Stimulated activated CD8-positive, alpha-beta memory T cell treated with anti-CD3 and anti-CD28 coated beads, Interleukin-12 subunit alpha, Interleukin-12 subunit beta, amount 100 ng/mL, for 4 hours (primary cell): ENCODE data around the gene TBC1D24.

Source experiments
- DNase-seq: peaks from one replicate; pipeline ENCODE4 v3.0.0-alpha.2; 2020; ENCODE audit warnings: low read depth

TBC1D24 gene

DNA sequence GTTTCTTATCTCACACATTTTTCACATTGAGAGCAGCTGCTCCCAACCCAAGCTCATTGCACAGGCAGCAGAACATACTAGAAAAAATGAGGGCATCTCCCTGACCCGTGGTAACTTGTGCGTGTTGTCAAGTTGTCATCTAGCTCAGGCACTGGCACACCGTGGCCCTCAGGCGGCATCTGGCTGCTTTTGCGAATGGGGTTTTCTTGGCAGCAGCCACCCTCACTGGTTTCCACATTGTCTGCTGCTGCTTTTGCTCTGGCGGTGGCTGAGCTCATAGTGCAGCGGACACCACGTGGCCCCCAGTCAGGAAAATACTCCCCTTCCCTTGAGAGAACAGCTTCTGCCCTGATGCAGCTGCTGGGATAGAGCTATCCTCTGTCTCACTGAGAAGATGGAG is 24.4 kb upstream of the TBC1D24 start:
- DNase-seq: no peak

DNA sequence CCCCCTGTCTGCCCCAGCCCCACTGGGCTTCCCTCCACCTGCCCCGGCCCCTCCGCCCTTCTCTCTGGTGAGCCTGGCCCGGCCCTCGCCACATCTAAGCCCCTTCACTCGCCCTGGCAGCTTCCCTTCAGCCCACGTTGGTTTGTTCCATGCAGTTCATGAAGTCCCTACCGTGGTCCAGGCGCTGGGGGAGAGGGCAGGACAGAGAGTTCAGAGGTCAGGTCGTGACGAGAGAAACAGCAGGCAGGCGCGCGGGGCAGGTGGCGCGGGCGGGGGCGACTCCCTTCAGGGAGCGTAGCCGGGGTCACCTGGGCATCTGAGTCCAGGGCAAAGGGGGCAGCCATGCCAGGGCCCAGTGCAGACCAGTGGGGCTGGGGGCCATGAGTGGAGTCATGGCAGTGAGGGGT is 23.9 kb upstream of the TBC1D24 start:
- no peak for DNase-seq

- DNase-seq: no peak
Measured at GRCh38 chr16:2451851-2452320, 23.0 kb upstream of the TBC1D24 start.

DNA sequence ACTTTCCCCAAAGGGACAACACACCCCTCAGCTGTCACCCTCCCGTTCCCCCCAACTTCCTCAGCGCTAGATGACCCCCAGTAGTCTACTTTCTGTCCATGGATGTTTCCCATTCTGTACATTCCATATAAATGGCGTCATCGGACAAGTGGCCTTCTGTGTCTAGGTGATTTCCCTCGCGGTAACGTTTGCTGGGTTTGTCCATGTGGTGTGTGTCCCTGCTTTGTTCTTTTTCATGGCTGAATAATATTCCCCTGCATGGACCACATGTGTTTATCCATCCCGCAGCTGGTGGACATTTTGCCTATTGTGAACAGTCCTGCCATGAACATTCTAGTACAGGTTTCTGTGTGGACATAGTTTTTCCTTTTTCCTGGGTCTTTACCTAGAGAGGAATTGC is 22.3 kb upstream of the TBC1D24 start:
- DNase-seq: no peak

- no peak for DNase-seq
Measured at GRCh38 chr16:2455081-2455845, 19.7 kb upstream of the TBC1D24 start.

- DNase-seq: no peak
Measured at GRCh38 chr16:2456551-2457153, 18.3 kb upstream of the TBC1D24 start.

GRCh38 chr16:2457267-2457666 is 17.7 kb upstream of the TBC1D24 start:
- no peak for DNase-seq

DNA sequence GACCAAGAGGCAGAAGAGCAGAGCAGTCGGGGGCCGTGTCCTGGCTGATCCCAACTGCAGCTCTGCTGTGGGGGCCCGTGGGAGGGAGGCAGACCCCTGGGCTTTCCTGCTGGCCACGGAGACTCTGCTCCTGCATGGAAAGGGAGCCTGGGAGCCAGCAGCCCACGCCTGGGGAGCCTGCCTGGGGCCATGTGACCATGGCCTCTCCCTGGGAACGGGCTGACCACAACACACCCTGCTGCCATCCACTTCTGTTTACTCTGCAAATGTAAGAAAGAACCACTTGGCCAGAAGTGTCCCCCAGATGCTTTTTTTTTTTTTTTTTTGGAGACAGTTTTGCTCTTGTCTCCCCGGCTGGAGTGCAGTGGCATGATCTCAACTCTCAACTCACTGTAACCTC is 17.0 kb upstream of the TBC1D24 start:
- no peak for DNase-seq

DNA sequence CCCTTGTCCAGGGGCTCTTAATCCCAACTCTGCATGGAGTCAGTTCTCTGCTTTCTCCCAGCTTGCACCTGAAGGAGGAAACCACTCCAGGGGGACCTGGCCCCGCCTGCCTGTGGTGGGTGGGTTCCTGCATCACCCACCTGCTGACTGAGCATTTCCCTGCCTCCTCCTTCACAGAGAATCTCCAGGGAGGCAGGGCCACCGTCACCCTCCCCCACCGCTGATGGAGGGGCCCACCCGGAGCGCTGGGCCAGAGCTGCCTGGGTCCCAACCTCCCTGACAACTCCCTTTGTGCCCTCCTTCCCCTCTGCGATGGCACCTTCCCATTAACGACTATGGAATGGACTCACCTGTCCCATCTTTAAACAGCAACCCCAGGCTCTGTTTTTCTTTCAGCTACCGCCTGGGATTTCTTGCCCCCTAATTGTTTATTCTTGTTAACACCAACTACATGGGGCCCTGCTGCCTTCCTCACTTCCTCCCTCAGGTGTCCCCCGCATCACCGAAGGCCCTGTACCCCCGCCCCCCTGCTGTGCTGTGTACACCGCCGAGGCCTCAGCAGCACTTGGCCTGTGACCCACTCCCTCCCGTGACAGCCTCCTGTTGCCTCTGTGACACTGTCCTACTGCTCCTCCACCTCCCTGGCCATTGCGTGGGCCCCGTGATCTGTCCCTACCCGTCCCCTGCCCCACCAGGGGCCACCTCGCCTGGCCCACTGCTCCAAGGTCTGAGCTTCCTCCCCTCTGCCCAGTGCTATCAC is 15.9 kb upstream of the TBC1D24 start:
- DNase-seq: no peak

DNA sequence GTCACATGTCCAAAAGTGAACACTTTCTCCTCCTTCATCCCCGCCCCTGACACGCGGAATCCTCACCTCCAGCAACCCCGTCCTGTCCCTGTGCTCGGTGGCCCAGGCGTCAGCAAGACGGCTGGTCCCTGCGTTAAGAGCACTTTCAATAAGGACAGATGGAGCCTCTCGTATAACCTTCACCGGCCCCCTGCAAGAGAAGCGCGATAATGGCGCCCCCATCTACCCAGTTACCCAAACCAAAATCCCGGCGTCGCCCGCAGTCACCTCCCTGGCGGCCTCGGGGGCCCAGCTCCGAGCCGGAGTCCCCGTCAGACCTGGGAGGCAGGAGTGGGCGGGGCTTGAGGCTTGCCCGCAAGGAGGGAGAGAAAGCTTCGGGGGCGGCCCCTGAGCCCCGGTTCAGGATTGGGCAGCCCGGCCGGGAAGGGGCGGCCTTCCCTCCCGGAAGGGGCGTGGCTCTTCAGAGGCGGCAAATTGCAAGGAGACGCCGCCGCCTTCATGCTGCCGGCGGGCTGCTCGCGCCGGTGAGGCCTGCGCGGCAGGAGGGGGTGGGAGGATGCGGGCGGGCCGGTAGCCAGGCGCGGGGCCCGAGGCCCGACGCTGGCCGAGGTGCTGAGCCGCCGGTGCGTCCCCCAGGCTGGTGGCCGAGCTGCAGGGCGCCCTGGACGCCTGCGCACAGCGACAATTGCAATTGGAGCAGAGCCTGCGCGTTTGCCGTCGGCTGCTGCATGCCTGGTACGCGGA is 15.1 kb upstream of the TBC1D24 start, which contains the start of gene TEDC2:
Gene TEDC2 (plus strand): TSS at position 463 of the 744 bp plus-strand sequence. CDS start 36 bp downstream, at position 499.
- DNase-seq: peak; percentile 93

- no peak for DNase-seq
Measured at GRCh38 chr16:2460391-2460713, 14.6 kb upstream of the TBC1D24 start.

- DNase-seq: no peak
Measured at GRCh38 chr16:2460916-2461315, 14.0 kb upstream of the TBC1D24 start.

DNA sequence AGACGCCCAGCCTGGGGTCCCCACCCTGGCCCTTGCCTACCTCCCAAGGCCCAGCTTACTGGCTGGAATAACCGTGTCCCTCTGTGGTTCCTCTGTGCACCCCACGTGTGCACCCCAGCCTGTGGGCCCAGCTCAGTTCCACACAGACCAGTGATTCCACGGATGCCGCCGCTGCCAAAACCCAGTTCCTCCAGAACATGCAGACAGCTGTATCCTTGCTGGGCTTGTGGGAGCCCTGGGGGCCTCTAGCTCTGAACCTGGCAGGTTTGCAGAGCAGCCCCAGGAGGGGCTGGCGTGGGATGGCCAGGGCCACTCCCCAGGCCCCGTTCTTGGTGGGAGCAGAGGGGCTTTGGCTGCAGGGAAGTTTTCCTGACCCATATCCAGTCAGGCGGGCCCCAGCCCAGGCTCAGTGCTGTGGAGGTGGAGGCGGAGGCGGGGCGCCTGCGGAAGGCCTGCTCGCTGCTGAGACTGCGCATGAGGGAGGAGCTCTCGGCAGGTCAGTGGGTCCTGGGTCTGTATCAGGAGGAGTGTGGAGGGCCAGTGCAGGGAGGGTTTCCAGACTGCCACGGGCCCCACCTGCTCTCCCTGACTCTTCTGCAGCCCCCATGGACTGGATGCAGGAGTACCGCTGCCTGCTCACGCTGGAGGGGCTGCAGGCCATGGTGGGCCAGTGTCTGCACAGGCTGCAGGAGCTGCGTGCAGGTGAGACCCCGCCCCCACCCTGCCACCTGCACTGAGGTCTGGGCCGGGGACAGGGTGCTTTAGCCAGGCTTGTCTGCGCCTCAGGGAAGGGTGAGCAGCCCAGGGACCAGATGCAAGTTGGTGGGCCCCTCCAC is 12.7 kb upstream of the TBC1D24 start:
- no peak for DNase-seq

DNA sequence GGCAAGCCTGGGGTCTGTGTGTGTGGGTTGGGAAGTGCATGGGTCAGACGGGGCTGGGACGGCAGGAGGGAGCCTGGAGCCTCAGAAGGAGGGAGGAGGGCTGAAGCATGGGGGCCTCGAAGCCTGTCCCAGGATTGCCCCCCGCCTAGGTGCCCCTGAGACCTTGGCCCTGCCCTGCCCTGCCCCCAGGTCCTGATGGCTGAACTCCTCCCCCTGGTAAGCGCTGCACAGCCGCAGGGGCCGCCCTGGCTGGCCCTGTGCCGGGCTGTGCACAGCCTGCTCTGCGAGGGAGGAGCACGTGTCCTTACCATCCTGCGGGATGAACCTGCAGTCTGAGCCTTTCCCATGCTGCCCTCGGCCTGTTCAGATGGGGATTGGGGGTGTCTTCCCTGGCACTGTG is 10.6 kb upstream of the TBC1D24 start:
- no peak for DNase-seq

DNA sequence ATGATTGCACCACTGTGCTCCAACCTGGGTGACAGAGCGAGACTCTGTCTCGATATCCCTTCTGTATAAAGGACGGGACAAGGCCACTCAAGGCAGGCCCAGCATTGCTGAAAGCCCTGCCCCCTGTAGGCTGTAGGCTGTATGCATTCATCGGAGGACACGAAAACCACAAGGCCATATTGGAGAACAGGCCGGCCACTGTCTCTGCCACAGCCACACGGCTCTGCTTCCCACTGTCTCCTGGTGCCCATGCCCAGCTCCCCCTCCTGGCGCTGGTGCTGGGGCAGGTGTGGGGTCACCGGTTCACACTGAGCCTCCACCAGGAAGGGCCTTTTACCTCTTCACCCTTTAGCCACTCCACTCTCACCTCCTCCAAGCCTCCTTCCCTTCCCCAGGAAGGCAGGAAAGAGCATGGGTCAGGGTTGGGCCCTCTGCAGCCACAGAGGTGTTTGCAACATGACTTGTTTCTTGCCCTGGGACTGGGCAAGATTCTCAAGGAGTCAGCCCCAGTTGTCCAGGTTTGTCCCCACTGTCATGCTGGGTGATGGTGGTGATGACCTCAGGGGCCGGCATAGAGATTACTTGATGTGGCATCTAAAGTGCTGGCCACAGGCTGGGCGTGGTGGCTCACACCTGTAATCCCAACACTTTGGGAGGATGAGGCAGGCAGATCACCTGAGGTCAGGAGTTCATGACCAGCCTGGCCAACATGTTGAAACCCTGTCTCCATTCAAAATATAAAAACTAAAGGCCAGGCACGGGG is 9.1 kb upstream of the TBC1D24 start:
- DNase-seq: no peak

DNA sequence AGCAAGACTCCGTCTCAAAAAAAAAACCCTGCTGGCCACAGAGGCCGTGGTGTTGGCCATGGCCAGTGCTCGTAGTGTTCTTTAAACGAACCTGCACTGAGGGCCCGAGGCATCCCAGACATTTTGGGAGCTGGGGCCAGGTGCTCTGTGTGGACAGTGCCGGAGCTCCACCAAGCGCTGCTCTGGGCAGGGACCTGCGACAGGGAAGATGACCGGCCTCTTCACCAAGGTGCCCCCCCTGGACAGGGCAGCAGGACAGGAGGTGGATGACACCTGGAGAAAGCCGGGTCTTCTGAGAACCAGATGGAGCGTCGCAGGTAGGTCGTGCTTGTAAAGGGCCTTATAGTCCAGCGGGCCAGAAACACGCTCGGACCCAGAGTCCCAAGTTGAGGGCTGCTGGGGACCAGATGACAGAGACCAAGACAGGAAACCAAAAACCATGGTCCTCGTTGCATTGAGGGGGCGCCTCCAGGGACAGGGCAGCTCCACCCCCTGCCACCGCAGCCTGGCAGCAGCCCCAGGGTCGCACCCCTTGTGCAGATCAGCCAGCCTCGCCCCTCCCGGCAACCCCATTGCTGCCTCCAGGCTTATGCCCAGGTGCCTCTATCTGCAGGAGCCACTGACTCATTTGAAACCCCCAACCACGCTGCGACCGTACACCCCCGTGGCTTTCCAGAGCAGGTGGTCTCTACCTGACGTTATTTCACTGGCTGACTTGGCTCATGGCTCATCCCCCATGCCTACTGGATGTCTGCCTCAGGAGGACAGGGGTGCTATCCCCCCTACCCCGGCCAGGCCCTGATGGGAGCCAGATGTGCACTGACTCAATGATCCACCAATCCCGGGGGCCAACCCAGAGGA is 8.0 kb upstream of the TBC1D24 start:
- DNase-seq: no peak

GRCh38 chr16:2467528-2468232 is 7.2 kb upstream of the TBC1D24 start:
- DNase-seq: no peak

GRCh38 chr16:2468233-2468724 is 6.6 kb upstream of the TBC1D24 start:
- DNase-seq: no peak
